Neural progenitor cell (in vitro differentiated cells): ENCODE results near the gene ABHD16B. TPM values are rescaled to one million over a fixed set of nuclear protein-coding genes. Genes with fewer than 3 reads are reported as not detected.

Experiments
- DNase-seq: peaks from one replicate; pipeline ENCODE4 v3.0.0-alpha.2; 2016; ENCODE audit warnings: low spot score
- H2AFZ ChIP-seq: fragments of 200-600 bp; sonication (generic); replicated peaks from 2 replicates; pipeline ENCODE4 v1.6.1; 2016; ENCODE audit warnings: antibody characterized with exemption
- H3F3A ChIP-seq: fragments of 200-600 bp; sonication (generic); 2 replicates; pipeline ENCODE4 v1.6.1; 2016; ENCODE audit warnings: antibody characterized with exemption, low read depth
- H3K27ac ChIP-seq: fragments of 200-600 bp; sonication (generic); 2 replicates; pipeline ENCODE4 v1.5.1; 2016; ENCODE audit warnings: mild to moderate bottlenecking
- H3K27me3 ChIP-seq: fragments of 200-600 bp; sonication (generic); 2 replicates; pipeline ENCODE4 v1.6.1; 2016; ENCODE audit warnings: mild to moderate bottlenecking, moderate library complexity
- H3K36me3 ChIP-seq: fragments of 200-600 bp; sonication (generic); 2 replicates; pipeline ENCODE4 v1.5.1; 2016
- H3K4me1 ChIP-seq: fragments of 200-600 bp; sonication (generic); 2 replicates; pipeline ENCODE4 v1.6.1; 2016; ENCODE audit warnings: mixed run types
- H3K4me2 ChIP-seq: fragments of 200-600 bp; sonication (generic); 2 replicates; pipeline ENCODE4 v1.6.1; 2016
- H3K4me3 ChIP-seq: fragments of 200-600 bp; sonication (generic); 2 replicates; pipeline ENCODE4 v1.5.1; 2016
- H3K79me2 ChIP-seq: fragments of 200-600 bp; sonication (generic); 2 replicates; pipeline ENCODE4 v1.6.1; 2016; ENCODE audit warnings: low read depth
- H3K9ac ChIP-seq: fragments of 200-600 bp; sonication (generic); 2 replicates; pipeline ENCODE4 v1.6.1; 2016
- H3K9me3 ChIP-seq: fragments of 200-600 bp; sonication (generic); 2 replicates; pipeline ENCODE4 v1.5.1; 2016; ENCODE audit warnings: low read depth
- H4K20me1 ChIP-seq: fragments of 200-600 bp; sonication (generic); 2 replicates; pipeline ENCODE4 v1.6.1; 2016; ENCODE audit warnings: low read depth
- H3K27ac Mint-ChIP-seq: 3 replicates; pipeline ENCODE4 v1.8.0; 2021; ENCODE audit warnings: mixed read lengths
- H3K27me3 Mint-ChIP-seq: 2 replicates; pipeline ENCODE4 v1.8.0; 2022; ENCODE audit warnings: low read depth, mild to moderate bottlenecking, inconsistent platforms, moderate library complexity, mixed read lengths; ENCODE audit not compliant: insufficient read depth
- H3K36me3 Mint-ChIP-seq: 3 replicates; pipeline ENCODE4 v1.8.0; 2021; ENCODE audit warnings: mixed read lengths
- H3K4me1 Mint-ChIP-seq: 3 replicates; pipeline ENCODE4 v1.8.0; 2021; ENCODE audit warnings: mixed read lengths
- H3K4me3 Mint-ChIP-seq: 3 replicates; pipeline ENCODE4 v1.8.0; 2021; ENCODE audit warnings: mild to moderate bottlenecking, moderate library complexity, mixed read lengths
- H3K9me3 Mint-ChIP-seq: 3 replicates; pipeline ENCODE4 v1.8.0; 2020; ENCODE audit warnings: mixed read lengths
- CTCF ChIP-seq: fragments of 200-600 bp; sonication (generic); IDR thresholded peaks from 2 replicates; pipeline ENCODE4 v1.5.1; 2017; ENCODE audit warnings: antibody characterized with exemption, mild to moderate bottlenecking
- EZH2 ChIP-seq: fragments of 200-600 bp; sonication (generic); IDR thresholded peaks from 2 replicates; pipeline ENCODE4 v1.6.1; 2017; ENCODE audit warnings: antibody characterized with exemption, mild to moderate bottlenecking, moderate library complexity
- EZH2phosphoT487 ChIP-seq: fragments of 200-600 bp; sonication (generic); IDR thresholded peaks from 2 replicates; pipeline ENCODE4 v1.6.1; 2017; ENCODE audit warnings: antibody characterized with exemption
- total RNA-seq: library from RNA; depleted of rRNA; stranded (reverse); fragments of >200 nt; gene quantifications from 2 replicates; pipeline ENCODE4 v1.2.3, GENCODE V29; 2015; ENCODE audit warnings: low replicate concordance

The ABHD16B gene
- total RNA-seq, 1 donor from 2014 or later = not detected

GRCh38 chr20:63829603-63829944 lies 31.7 kb upstream of the ABHD16B start:
- Histone ChIP-seq H3K4me3 (peak overlapping the region; percentile 93), H2AFZ (no peak overlapping the region), H3K9me3 (no peaks in the 10 kb centered on the region), H3K27me3 (peaks cover 51% of the 10 kb centered on the region), H3K27ac (no peak overlapping the region), H3K4me1 (peaks cover 21% of the 10 kb centered on the region), H3K79me2 (peaks cover 11% of the 10 kb centered on the region), H3K9ac (no peak overlapping the region), H3K4me2 (peak overlapping the region; percentile 82), H3F3A (peaks cover 43% of the 10 kb centered on the region), H3K36me3 (no peaks in the 10 kb centered on the region), H4K20me1 (peaks cover 40% of the 10 kb centered on the region)
- DNase-seq = no peak
- TF ChIP-seq EZH2phosphoT487 (no peak), CTCF (no peak), EZH2 (no peak)
- Mint-ChIP-seq H3K9me3 (no peaks in the 10 kb centered on the region), H3K4me3 (peak overlapping the region; percentile 91), H3K27me3 (peaks cover 22% of the 10 kb centered on the region), H3K4me1 (peaks cover 39% of the 10 kb centered on the region), H3K27ac (no peak overlapping the region), H3K36me3 (peaks cover 2% of the 10 kb centered on the region)

GRCh38 chr20:63829945-63830835 lies 31.1 kb upstream of the ABHD16B start:
- no peaks in the 10 kb centered on the region for H3K9me3 ChIP-seq
- H3K4me1 ChIP-seq = peaks cover 28% of the 10 kb centered on the region
- H3K27me3 ChIP-seq = peaks cover 51% of the 10 kb centered on the region
- DNase-seq = peak; percentile 74
- Mint-ChIP-seq H3K27me3 (peaks cover 22% of the 10 kb centered on the region), H3K9me3 (no peaks in the 10 kb centered on the region), H3K4me3 (peak overlapping the region; percentile 91), H3K36me3 (peaks cover 2% of the 10 kb centered on the region), H3K4me1 (peaks cover 43% of the 10 kb centered on the region), H3K27ac (no peak overlapping the region)
- H3K27ac ChIP-seq = no peak overlapping the region
- peaks cover 43% of the 10 kb centered on the region for H3F3A ChIP-seq
- peak overlapping the region; percentile 93 for H3K4me3 ChIP-seq
- TF ChIP-seq EZH2phosphoT487 = no peak
- TF ChIP-seq CTCF = no peak
- TF ChIP-seq EZH2 = peak; percentile 58
- peaks cover 11% of the 10 kb centered on the region for H3K79me2 ChIP-seq
- H3K36me3 ChIP-seq = no peaks in the 10 kb centered on the region
- no peak overlapping the region for H3K9ac ChIP-seq
- peaks cover 40% of the 10 kb centered on the region for H4K20me1 ChIP-seq
- no peak overlapping the region for H2AFZ ChIP-seq
- H3K4me2 ChIP-seq = peak overlapping the region; percentile 82

GRCh38 chr20:63830841-63831588 lies 30.3 kb upstream of the ABHD16B start, which contains the start of gene ZBTB46:
Gene ZBTB46 (minus strand): TSS chr20:63831264. CDS start chr20:63790757, 40,507 bp downstream.
- TF ChIP-seq EZH2 (no peak), EZH2phosphoT487 (no peak)
- peak within 1 kb of the TSS; percentile 89 for H3K4me2 ChIP-seq
- Mint-ChIP-seq H3K27ac (no peak within 1 kb of the TSS), H3K27me3 (peaks cover 22% of the 10 kb centered on the region), H3K4me1 (peaks cover 36% of the 10 kb centered on the region), H3K9me3 (no peaks in the 10 kb centered on the region), H3K4me3 (peak within 1 kb of the TSS; percentile 91), H3K36me3 (peaks cover 2% of the 10 kb centered on the region)
- H3K4me3 ChIP-seq = peak within 1 kb of the TSS; percentile 93
- peaks cover 51% of the 10 kb centered on the region for H3K27me3 ChIP-seq
- no peak within 1 kb of the TSS for H3K27ac ChIP-seq
- H3K9ac ChIP-seq = no peak within 1 kb of the TSS
- peak within 1 kb of the TSS; percentile 65 for H2AFZ ChIP-seq
- H3K9me3 ChIP-seq = no peaks in the 10 kb centered on the region
- H3K4me1 ChIP-seq = peaks cover 32% of the 10 kb centered on the region
- peaks cover 11% of the 10 kb centered on the region for H3K79me2 ChIP-seq
- peaks cover 33% of the 10 kb centered on the region for H4K20me1 ChIP-seq
- no peaks in the 10 kb centered on the region for H3K36me3 ChIP-seq
- H3F3A ChIP-seq = peaks cover 43% of the 10 kb centered on the region
- peak; percentile 87 for DNase-seq
